HG03045 (cell line): ENCODE measurements around the gene DPH5.
"Not testable (repeated sequence)": the region's sequence is repeated elsewhere in the genome, so short reads cannot be mapped to it uniquely, and the experiment has no call there.

Experiments used
- ATAC-seq: cut with Tn5 transposase; IDR thresholded peaks from one replicate; pipeline ENCODE4 v1.9.1; 2021; ENCODE audit warnings: mild to moderate bottlenecking, moderate library complexity; ENCODE audit not compliant: unreplicated experiment

DPH5 gene

DNA sequence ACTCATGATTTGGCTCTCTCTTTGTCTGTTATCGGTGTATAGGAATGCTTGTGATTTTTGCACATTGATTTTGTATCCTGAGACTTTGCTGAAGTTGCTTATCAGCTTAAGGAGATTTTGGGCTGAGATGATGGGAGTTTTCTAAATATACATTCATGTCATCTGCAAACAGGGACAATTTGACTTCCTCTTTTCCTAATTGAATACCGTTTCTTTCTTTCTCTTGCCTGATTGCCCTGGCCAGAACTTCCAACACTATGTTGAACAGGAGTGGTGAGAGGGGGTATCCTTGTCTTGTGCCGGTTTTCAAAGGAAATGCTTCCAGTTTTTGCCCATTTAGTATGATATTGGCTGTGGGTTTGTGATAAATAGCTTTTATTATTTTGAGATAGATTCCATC lies 79.5 kb downstream of the DPH5 start:
- ATAC-seq: not testable (repeated sequence)

DNA sequence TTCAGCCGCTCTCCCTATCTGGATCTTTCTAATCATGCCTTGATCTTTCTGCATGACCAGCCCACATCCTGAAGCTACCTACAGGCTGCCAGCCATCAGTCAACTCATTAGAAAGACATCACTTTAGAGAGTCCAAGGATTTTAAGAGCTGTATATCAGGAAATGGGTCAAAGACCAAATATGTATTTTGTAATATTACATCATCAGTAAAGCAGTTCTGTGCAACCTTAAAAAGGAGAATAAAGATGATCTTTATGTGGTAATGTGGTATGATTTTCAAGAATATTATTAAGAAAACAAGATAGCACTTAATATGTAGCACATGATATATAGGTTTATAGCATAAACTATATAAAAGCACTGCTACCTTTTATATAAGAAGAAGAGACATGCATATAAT lies 82.1 kb downstream of the DPH5 start:
- ATAC-seq: no peak

DNA sequence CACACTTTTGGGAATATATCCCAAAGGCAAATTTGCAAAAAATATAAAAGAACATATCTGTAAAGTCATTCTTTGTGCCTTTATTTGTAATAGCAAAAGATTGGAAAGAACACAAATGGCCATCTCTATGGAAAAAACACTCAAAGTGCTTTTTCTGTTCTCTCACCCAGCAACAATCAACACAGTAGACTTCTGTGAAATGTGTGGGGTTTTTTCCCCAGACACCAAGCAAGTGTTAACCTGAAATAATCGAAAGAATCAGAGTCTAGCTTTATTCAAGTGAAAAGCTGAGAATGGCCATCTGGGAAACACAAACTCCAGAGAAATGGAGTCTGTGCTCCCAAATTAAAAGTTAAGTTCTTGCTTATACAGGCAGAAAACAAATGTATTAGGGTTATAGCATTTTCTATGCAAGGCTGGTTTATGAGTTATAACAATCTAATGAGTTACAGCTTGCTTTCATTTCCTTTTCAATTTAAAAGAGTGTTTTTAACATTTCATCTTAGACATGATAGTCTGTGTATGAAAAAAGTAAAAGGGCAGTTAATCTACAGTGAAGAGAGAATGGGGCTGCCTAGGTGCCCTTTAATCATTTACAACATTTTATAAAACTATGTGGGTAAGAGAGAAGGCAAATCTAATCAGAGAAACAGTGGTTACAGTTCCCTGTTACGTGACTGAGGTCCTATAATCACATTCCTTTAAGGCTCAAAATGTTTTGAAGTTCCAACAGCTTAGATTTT lies 83.1 kb downstream of the DPH5 start:
- no peak for ATAC-seq

DNA sequence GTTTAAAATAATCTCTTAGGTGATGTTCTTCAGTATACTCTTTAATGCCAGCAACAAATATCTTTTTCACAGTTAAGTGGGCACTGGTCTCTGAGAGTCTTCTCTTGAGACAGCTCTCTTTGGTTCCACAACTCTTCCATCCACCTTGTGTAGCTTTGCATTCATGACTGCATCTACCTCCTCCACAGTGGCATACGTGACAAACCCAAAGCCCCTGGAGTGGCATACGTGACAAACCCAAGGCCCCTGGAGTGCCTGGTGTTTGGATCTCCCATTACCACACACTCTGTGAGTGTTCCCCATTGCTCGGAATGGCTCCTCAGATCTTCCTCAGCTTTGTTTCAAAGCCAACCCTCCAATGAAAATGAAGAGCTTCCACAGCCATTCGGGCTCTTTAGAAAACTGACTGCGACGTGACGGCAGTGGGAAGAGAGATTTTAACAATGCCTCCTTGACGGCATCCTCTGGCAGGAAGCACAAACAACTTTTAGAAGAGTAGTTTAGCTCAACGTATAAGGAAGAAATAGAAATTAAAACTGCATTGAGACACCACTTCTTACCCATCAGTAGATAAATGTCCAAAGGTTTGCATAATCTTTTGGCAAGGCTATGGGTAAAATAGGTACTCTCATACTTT lies 83.9 kb downstream of the DPH5 start:
- no peak for ATAC-seq

DNA sequence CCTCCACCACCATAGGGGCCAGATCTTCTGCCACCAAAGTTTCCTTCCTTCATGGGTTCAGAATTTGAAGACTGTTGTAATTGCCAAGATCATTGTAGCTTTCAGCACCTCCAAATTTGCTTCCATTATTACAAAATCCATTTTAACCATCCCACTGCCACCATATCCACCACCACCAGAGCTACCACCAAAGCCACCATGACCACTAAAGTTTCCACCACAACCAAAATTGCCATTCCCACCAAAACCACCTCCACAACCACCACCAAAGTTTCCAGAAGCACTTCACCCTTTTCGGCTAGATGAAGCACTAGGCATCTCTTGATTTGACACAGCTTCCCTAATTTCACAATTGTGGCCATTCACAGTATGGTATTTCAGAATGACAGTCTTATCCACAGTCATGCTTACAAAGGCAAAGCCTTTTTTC lies 84.5 kb downstream of the DPH5 start:
- no peak for ATAC-seq
